Fibroblast of skin of right biceps (primary cell): Measurements from ENCODE around the gene ZBTB20.
"Not testable (repeated sequence)": the region's sequence is repeated elsewhere in the genome, so short reads cannot be mapped to it uniquely, and the experiment has no call there.

Experiments
- DNase-seq: peaks from one replicate; pipeline ENCODE4 v3.0.0-alpha.2; 2013

The ZBTB20 gene

GRCh38 chr3:115146418-115147328, at the start of gene ZBTB20:
Gene ZBTB20, minus strand, starts transcription at chr3:115147288.
- DNase-seq, result peak; percentile 85

- peak; percentile 41 for DNase-seq
Measured at GRCh38 chr3:115194476-115194875, 47.4 kb upstream of the ZBTB20 start.

- DNase-seq, result no peak
Measured at GRCh38 chr3:115190747-115191146, 43.7 kb upstream of the ZBTB20 start.

GRCh38 chr3:115187149-115187757, 40.2 kb upstream of the ZBTB20 start:
- DNase-seq, result no peak

- DNase-seq, result no peak
Measured at GRCh38 chr3:115186351-115187148, 39.5 kb upstream of the ZBTB20 start.

GRCh38 chr3:115184859-115185572, 37.9 kb upstream of the ZBTB20 start:
- DNase-seq, result not testable (repeated sequence)

- not testable (repeated sequence) for DNase-seq
Measured at GRCh38 chr3:115178930-115179329, 31.8 kb upstream of the ZBTB20 start.

- DNase-seq, result no peak
Measured at GRCh38 chr3:115169808-115170207, 22.7 kb upstream of the ZBTB20 start.

- peak; percentile 34 for DNase-seq
Measured at GRCh38 chr3:115165701-115166100, 18.6 kb upstream of the ZBTB20 start.

- no peak for DNase-seq
Measured at GRCh38 chr3:115165266-115165665, 18.2 kb upstream of the ZBTB20 start.

- DNase-seq, result peak; percentile 11
Measured at GRCh38 chr3:115164374-115165221, 17.5 kb upstream of the ZBTB20 start.

GRCh38 chr3:115162759-115163158, 15.7 kb upstream of the ZBTB20 start:
- DNase-seq, result no peak

- DNase-seq, result no peak
Measured at GRCh38 chr3:115161866-115162265, 14.8 kb upstream of the ZBTB20 start.

GRCh38 chr3:115161168-115161834, 14.2 kb upstream of the ZBTB20 start:
- no peak for DNase-seq

GRCh38 chr3:115160295-115160694, 13.2 kb upstream of the ZBTB20 start:
- no peak for DNase-seq

- no peak for DNase-seq
Measured at GRCh38 chr3:115156046-115156654, 9.1 kb upstream of the ZBTB20 start.

GRCh38 chr3:115154611-115155010, 7.5 kb upstream of the ZBTB20 start:
- DNase-seq, result no peak

GRCh38 chr3:115151921-115152320, 4.8 kb upstream of the ZBTB20 start:
- DNase-seq, result no peak

GRCh38 chr3:115148142-115148790, 1.2 kb upstream of the ZBTB20 start:
- peak; percentile 5 for DNase-seq
